AG04449 (cell line): Measurements from ENCODE around the gene CHCHD6.

ENCODE experiments used
- CTCF ChIA-PET: fragments of 350-600 bp; formaldehyde crosslinking; extraction: SDS; loops from one replicate; lab custom pipeline; 2021; ENCODE audit warnings: antibody characterized with exemption; lab: Yijun Ruan, JAX
- POLR2A ChIA-PET: fragments of 400-600, 350-600 bp; formaldehyde crosslinking; extraction: SDS; loops from one replicate; lab custom pipeline; 2020; ENCODE audit warnings: antibody characterized with exemption, inconsistent platforms; lab: Yijun Ruan, JAX
- DNase-seq: peaks from one replicate; pipeline ENCODE4 v3.0.0-alpha.2; 2010; ENCODE audit warnings: low read depth, low spot score
- H3K4me3 ChIP-seq: 2 replicates; pipeline ENCODE4 v1.5.1; 2011; ENCODE audit warnings: low read depth, mild to moderate bottlenecking, control low read depth, low read length
- TF ChIP-seq, protein P1 (sequence below): IDR thresholded peaks from one replicate; pipeline ENCODE4 v1.5.1; 2011; ENCODE audit warnings: mild to moderate bottlenecking, moderate library complexity, low read length, control low read depth, inconsistent platforms; ENCODE audit not compliant: insufficient read depth; ENCODE audit errors: missing control alignments

The CHCHD6 gene

GRCh38 chr3:126964950-126965349 is 260.9 kb downstream of the CHCHD6 start:
- ChIA-PET POLR2A (no interaction called here), CTCF (interaction anchor here (0.9 to 10.3 kb wide), 2 partner anchors 18 to 212 kb away, joined by 3 to 116 read pairs; partner anchors contain the start of gene PLXNA1)
- TF ChIP-seq, protein P1, sequence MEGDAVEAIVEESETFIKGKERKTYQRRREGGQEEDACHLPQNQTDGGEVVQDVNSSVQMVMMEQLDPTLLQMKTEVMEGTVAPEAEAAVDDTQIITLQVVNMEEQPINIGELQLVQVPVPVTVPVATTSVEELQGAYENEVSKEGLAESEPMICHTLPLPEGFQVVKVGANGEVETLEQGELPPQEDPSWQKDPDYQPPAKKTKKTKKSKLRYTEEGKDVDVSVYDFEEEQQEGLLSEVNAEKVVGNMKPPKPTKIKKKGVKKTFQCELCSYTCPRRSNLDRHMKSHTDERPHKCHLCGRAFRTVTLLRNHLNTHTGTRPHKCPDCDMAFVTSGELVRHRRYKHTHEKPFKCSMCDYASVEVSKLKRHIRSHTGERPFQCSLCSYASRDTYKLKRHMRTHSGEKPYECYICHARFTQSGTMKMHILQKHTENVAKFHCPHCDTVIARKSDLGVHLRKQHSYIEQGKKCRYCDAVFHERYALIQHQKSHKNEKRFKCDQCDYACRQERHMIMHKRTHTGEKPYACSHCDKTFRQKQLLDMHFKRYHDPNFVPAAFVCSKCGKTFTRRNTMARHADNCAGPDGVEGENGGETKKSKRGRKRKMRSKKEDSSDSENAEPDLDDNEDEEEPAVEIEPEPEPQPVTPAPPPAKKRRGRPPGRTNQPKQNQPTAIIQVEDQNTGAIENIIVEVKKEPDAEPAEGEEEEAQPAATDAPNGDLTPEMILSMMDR: no peak
- no peak overlapping the region for H3K4me3 ChIP-seq
- no peak for DNase-seq

DNA sequence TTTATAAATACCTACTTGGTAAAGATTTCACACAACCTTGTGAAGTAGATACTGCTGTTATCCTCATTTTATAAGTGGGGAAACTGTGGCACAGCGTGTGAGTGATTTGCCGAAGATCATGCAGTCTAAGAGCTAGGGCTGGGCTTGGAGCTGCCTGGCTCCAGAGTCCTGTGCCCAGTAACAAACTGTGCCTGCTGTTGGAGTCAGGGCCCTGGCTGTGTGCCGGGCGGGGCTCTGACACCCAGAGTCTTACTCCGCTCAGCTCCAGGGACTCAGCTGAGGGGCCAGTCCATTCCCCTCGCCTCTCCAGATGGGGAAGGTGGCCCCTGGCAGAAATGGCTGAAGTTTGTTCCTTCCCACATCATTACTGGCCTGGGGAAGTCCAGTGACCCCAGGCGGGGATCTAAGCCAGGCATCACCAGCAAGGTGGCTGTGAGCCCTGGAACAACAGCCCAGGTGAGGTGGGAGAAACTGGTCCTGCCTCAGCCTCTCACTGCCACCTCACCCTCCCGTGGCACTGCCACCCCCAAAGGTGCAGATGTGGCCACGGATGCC is 261.6 kb downstream of the CHCHD6 start:
- no peak for DNase-seq
- TF ChIP-seq, protein P1: no peak
- no peak overlapping the region for H3K4me3 ChIP-seq
- POLR2A ChIA-PET: no interaction called here
- CTCF ChIA-PET: interaction anchor here (0.9 to 10.3 kb wide), 3 partner anchors 12 to 213 kb away, joined by 3 to 116 read pairs (median 3); partner anchors contain the start of gene PLXNA1

- DNase-seq: no peak
- CTCF ChIA-PET: interaction anchor here (1.0 to 10.3 kb wide), 2 partner anchors 15 to 214 kb away, joined by 5 to 116 read pairs; partner anchors contain the start of gene PLXNA1
Observed at GRCh38 chr3:126967386-126967785, 263.3 kb downstream of the CHCHD6 start.

DNA sequence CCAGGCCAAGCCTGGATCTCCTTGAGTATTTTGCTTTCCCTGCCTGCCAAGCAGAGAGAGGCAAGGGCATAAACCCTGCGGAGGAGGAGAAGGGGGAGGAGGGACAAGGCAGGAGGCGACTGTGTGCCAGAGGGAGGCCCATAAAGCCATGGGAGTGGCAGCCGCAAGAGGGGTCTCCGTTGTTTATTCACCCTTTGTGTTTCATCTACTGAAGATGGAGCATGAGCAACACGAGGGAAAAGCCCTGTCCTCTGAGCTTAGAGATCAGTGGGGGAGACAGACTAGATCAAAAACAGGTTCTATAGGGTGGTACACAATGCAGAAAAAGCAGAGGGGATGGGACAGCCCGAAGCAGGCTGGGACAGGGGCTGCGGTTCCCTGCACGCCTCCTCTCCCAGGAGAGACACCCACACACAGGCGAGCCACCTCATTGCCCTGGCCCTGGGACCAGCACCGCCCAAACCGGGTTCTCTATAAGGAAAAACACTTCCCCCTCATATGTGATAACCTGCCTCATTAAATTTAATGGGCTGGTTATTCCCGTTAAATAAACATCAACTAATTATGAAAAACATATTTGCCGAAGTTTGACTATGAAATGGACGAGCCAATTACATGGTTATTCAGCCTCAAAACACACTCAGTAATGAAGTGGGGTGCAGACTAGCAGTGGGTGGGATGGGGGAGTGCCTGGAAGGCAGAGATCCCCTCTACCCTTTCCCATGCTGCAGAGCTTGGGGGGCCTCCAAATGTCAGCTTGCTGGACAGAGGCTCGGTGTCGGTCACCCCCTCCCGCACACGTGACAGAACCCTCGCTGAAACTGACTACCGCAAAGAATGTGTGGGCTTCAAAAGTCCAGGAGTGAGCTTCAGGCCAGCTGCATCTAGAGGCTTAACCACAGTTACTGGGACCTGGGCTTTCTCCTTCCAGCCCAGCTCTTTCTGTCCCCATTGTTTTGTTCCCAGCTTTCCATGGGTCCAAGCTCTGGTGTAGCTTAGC is 264.7 kb downstream of the CHCHD6 start:
- CTCF ChIA-PET: interaction anchor here (1.0 to 10.3 kb wide), 3 partner anchors 14 to 487 kb away, joined by 3 to 116 read pairs (median 9); partner anchors contain the start of gene PLXNA1
- TF ChIP-seq, protein P1: no peak
- POLR2A ChIA-PET: no interaction called here
- DNase-seq: no peak
- H3K4me3 ChIP-seq: no peak overlapping the region

More at GRCh38 chr3:126967386-126967785, 263.3 kb downstream of the CHCHD6 start:
- POLR2A ChIA-PET: no interaction called here
- no peak overlapping the region for H3K4me3 ChIP-seq
- TF ChIP-seq, protein P1: no peak

DNA sequence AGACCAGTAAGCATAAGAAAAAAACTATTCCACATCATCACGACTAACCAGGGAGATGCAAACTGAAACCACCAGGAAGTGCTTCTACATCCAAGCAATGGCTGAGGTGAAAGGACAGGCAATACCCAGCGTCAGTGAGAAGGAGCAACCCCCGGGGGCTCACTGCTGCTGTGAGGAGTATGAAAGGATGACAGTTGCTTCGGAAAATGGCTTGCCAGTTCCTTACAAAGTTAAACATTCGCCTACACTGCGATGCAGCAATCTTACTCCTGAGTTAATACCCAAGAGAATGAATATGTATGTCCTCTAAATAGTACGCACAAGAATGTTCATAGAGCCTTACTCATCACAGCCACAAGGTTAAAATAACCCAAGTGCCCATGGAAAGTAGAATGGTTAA is 265.5 kb downstream of the CHCHD6 start:
- no peak for DNase-seq
- POLR2A ChIA-PET: interaction anchor here (1.1 kb wide), 1 partner anchor 11 kb away, joined by 3 read pairs; no protein-coding TSS in a partner anchor
- no peak overlapping the region for H3K4me3 ChIP-seq
- CTCF ChIA-PET: interaction anchor here (0.8 to 10.3 kb wide), 4 partner anchors 13 to 486 kb away, joined by 3 to 116 read pairs (median 7); partner anchors contain the start of gene PLXNA1
- TF ChIP-seq, protein P1: no peak
